SH-SY5Y (cell line): ENCODE results near the gene NMNAT2.

Source experiments
- GATA2 ChIP-seq: IDR thresholded peaks from 2 replicates; pipeline ENCODE4 v1.6.1; 2011; ENCODE audit warnings: mild to moderate bottlenecking, low read depth, low read length
- GATA3 ChIP-seq: IDR thresholded peaks from 2 replicates; pipeline ENCODE4 v1.6.1; 2011; ENCODE audit warnings: low read depth, mild to moderate bottlenecking, low read length, moderate library complexity

GRCh38 chr1:183282101-183282855, 135.9 kb downstream of the NMNAT2 start:
- TF ChIP-seq GATA2, result no peak
- TF ChIP-seq GATA3, result no peak
